ENCODE data around the gene LMNB1.
"Not testable (repeated sequence)": the region's sequence is repeated elsewhere in the genome, so short reads cannot be mapped to it uniquely, and the experiment has no call there.

Gene LMNB1

DNA sequence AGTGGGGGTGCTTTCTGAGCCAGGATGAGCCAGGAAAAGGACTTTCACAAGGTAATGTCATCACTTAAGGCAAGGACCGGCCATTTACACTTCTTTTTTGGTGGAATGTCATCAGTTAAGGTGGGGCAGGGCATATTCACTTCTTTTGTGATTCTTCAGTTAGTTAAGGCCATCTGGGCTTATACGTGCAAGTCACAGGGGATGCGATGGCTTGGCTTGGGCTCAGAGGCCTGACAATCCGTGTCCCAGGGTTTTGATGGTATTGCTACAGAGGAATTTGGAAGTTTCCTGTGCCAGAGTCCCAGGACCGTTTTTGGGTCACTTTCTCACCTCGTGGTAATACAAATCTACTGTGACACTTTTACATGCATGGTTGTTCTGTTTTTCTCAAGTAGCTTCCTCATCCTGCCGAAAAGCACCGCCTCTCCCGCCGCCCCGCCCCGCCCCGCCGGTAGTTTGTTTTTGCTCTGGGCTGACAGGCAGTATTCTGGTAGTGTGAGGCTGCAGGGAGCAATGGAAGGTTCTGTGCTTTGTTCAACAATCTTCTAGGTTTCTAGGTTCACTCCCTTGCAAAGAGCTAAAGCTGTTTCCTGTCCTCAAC lies 68.6 kb downstream of the LMNB1 start:
- not testable (repeated sequence) for H3K36me3 ChIP-seq (ENCODE audit: insufficient read depth, low read length); H3K4me3 ChIP-seq (ENCODE audit: low read depth in 1 of 2, low read length in 2 of 2); H3K79me2 ChIP-seq (ENCODE audit: insufficient read depth, low read length); H3K4me1 ChIP-seq (ENCODE audit: insufficient read depth, low read length); H3K27me3 ChIP-seq (ENCODE audit: insufficient read depth, low read length, poor library complexity); DNase-seq; H3K9ac ChIP-seq (ENCODE audit: low read depth, low read length); H2AFZ ChIP-seq (ENCODE audit: low read depth, low read length); H3K9me3 ChIP-seq (ENCODE audit: insufficient read depth, low read length, severe bottlenecking); ATAC-seq (ENCODE audit: insufficient read depth, low read depth); H4K20me1 ChIP-seq (ENCODE audit: insufficient read depth, low read length); H3K27ac ChIP-seq (ENCODE audit: low read length); H3K4me2 ChIP-seq (ENCODE audit: insufficient read depth, low read length)

DNA sequence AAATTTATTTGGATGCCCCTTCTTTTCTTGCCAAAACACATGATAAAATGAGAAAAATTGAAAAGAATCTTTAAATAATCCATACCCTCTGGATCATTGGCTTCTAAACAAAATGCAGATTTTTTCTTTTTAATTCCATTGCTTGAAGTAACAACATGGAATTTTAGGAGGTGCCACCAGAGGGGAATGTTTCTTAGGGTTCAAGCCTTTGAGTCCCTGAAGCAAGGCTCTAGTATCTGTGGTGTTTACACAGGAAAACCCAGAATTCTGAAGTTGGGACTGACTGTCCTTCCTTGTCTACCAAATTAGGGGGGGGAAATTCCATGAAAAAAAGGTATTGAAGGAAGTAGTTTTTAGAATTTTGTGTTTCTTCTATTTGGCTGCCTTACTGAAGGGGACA lies 69.4 kb downstream of the LMNB1 start:
- Histone ChIP-seq H3K27me3 (ENCODE audit: insufficient read depth, low read length, poor library complexity) (no peaks in the 10 kb centered on the region), H2AFZ (ENCODE audit: low read depth, low read length) (no peak overlapping the region), H3K4me3 (ENCODE audit: low read depth in 1 of 2, low read length in 2 of 2) (no peak overlapping the region), H3K27ac (ENCODE audit: low read length) (no peak overlapping the region), H4K20me1 (ENCODE audit: insufficient read depth, low read length) (no peaks in the 10 kb centered on the region), H3K4me1 (ENCODE audit: insufficient read depth, low read length) (no peaks in the 10 kb centered on the region), H3K79me2 (ENCODE audit: insufficient read depth, low read length) (no peaks in the 10 kb centered on the region), H3K4me2 (ENCODE audit: insufficient read depth, low read length) (no peak overlapping the region), H3K9ac (ENCODE audit: low read depth, low read length) (no peak overlapping the region), H3K36me3 (ENCODE audit: insufficient read depth, low read length) (peaks cover 3% of the 10 kb centered on the region; the same call in 1 of the 2 replicates), H3K9me3 (ENCODE audit: insufficient read depth, low read length, severe bottlenecking) (no peaks in the 10 kb centered on the region)
- ATAC-seq (ENCODE audit: insufficient read depth, low read depth) (no peak), DNase-seq (no peak)
- TF ChIP-seq, protein P1, sequence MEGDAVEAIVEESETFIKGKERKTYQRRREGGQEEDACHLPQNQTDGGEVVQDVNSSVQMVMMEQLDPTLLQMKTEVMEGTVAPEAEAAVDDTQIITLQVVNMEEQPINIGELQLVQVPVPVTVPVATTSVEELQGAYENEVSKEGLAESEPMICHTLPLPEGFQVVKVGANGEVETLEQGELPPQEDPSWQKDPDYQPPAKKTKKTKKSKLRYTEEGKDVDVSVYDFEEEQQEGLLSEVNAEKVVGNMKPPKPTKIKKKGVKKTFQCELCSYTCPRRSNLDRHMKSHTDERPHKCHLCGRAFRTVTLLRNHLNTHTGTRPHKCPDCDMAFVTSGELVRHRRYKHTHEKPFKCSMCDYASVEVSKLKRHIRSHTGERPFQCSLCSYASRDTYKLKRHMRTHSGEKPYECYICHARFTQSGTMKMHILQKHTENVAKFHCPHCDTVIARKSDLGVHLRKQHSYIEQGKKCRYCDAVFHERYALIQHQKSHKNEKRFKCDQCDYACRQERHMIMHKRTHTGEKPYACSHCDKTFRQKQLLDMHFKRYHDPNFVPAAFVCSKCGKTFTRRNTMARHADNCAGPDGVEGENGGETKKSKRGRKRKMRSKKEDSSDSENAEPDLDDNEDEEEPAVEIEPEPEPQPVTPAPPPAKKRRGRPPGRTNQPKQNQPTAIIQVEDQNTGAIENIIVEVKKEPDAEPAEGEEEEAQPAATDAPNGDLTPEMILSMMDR (IDR thresholded peaks at IDR 0.05; ENCODE audit: borderline replicate concordance, extremely low read depth, low read length, poor library complexity, severe bottlenecking) = no peak
- no peak for TF ChIP-seq EZH2 (IDR thresholded peaks at IDR 0.05; ENCODE audit: borderline replicate concordance, low read depth, low read length, severe bottlenecking)

- Histone ChIP-seq H2AFZ (ENCODE audit: low read depth, low read length) (no peak overlapping the region), H3K9ac (ENCODE audit: low read depth, low read length) (no peak overlapping the region), H3K79me2 (ENCODE audit: insufficient read depth, low read length) (no peaks in the 10 kb centered on the region), H3K36me3 (ENCODE audit: insufficient read depth, low read length) (peaks cover 7% of the 10 kb centered on the region; the same call in 1 of the 2 replicates), H3K4me2 (ENCODE audit: insufficient read depth, low read length) (no peak overlapping the region), H3K9me3 (ENCODE audit: insufficient read depth, low read length, severe bottlenecking) (no peaks in the 10 kb centered on the region), H3K4me1 (ENCODE audit: insufficient read depth, low read length) (no peaks in the 10 kb centered on the region), H3K27ac (ENCODE audit: low read length) (no peak overlapping the region), H4K20me1 (ENCODE audit: insufficient read depth, low read length) (no peaks in the 10 kb centered on the region), H3K4me3 (ENCODE audit: low read depth in 1 of 2, low read length in 2 of 2) (no peak overlapping the region), H3K27me3 (ENCODE audit: insufficient read depth, low read length, poor library complexity) (no peaks in the 10 kb centered on the region)
- no peak for ATAC-seq (ENCODE audit: insufficient read depth, low read depth)
- no peak for DNase-seq
- TF ChIP-seq, protein P1 (IDR thresholded peaks at IDR 0.05; ENCODE audit: borderline replicate concordance, extremely low read depth, low read length, poor library complexity, severe bottlenecking) = no peak
These were observed 70.0 kb downstream of the LMNB1 start for GRCh38 chr5:126846744-126847455.

- peaks cover 7% of the 10 kb centered on the region; the same call in 1 of the 2 replicates for H3K36me3 ChIP-seq (ENCODE audit: insufficient read depth, low read length)
- DNase-seq (no peak), ATAC-seq (ENCODE audit: insufficient read depth, low read depth) (no peak)
- TF ChIP-seq, protein P1 (IDR thresholded peaks at IDR 0.05; ENCODE audit: borderline replicate concordance, extremely low read depth, low read length, poor library complexity, severe bottlenecking) = no peak
- no peak for TF ChIP-seq EZH2 (IDR thresholded peaks at IDR 0.05; ENCODE audit: borderline replicate concordance, low read depth, low read length, severe bottlenecking)
- no peak overlapping the region for H2AFZ ChIP-seq (ENCODE audit: low read depth, low read length)
- H3K4me2 ChIP-seq (ENCODE audit: insufficient read depth, low read length) = no peak overlapping the region
- no peaks in the 10 kb centered on the region for H3K27me3 ChIP-seq (ENCODE audit: insufficient read depth, low read length, poor library complexity)
- H3K4me1 ChIP-seq (ENCODE audit: insufficient read depth, low read length) = peaks cover 3% of the 10 kb centered on the region; the same call in 1 of the 2 replicates
- no peaks in the 10 kb centered on the region for H3K9me3 ChIP-seq (ENCODE audit: insufficient read depth, low read length, severe bottlenecking)
- H3K79me2 ChIP-seq (ENCODE audit: insufficient read depth, low read length) = no peaks in the 10 kb centered on the region
- H3K4me3 ChIP-seq (ENCODE audit: low read depth in 1 of 2, low read length in 2 of 2) = no peak overlapping the region
- H3K27ac ChIP-seq (ENCODE audit: low read length) = no peak overlapping the region
- H4K20me1 ChIP-seq (ENCODE audit: insufficient read depth, low read length) = no peaks in the 10 kb centered on the region
- no peak overlapping the region for H3K9ac ChIP-seq (ENCODE audit: low read depth, low read length)
These were observed 70.5 kb downstream of the LMNB1 start for GRCh38 chr5:126847456-126847820.
